HG02852 (cell line): ENCODE measurements around the gene SLC25A36.
"Not testable (repeated sequence)": the region's sequence is repeated elsewhere in the genome, so short reads cannot be mapped to it uniquely, and the experiment has no call there.

Source experiments
- ATAC-seq: cut with Tn5 transposase; IDR thresholded peaks from one replicate; pipeline ENCODE4 v1.9.1; 2021; ENCODE audit warnings: mild to moderate bottlenecking, moderate library complexity; ENCODE audit not compliant: unreplicated experiment

Gene SLC25A36

GRCh38 chr3:140987792-140988191, 46.2 kb downstream of the SLC25A36 start:
- ATAC-seq, result not testable (repeated sequence)

DNA sequence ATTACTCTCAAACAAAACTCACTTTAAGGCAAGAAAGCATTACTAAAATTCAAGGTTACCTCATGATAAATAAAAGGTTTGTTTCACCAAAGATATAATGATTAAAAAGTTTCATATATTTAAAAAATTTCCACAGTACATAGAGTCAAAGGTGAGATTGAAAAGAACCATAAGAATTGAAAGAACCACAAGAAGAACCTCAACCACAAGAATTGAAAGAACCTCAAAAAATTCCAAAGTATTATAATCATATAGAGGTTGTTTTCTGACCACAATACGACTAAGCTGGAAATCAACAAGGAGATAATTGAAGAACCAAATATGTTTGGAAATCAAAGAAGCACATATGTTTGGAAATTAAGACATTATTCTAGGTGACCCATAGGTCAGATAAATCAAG, 52.7 kb downstream of the SLC25A36 start:
- no peak for ATAC-seq

DNA sequence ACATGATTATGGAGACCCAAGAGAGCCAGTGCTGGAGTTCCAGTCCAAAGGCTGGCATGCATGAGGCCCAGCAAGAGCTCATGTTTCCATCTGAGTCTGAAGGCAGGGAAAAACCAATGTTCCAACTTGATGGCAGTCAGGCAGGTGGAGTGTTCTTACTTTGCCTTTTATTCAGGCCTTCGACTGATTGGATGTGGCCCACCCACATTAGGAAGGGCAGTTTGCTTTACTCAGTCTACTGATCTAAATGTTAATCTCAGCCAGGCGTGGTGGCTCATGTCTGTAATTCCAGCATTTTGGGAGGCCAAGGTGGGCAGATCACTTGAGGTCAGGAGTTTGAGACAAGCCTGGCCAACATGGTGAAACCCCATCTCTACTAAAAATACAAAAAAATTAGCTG, 53.2 kb downstream of the SLC25A36 start:
- not testable (repeated sequence) for ATAC-seq

GRCh38 chr3:140995881-140996280, 54.2 kb downstream of the SLC25A36 start:
- ATAC-seq, result no peak

- ATAC-seq, result peak; percentile 68
Observed at GRCh38 chr3:141000027-141000663, 58.5 kb downstream of the SLC25A36 start.

- no peak for ATAC-seq
Observed at GRCh38 chr3:141000686-141001085, 59.0 kb downstream of the SLC25A36 start.

DNA sequence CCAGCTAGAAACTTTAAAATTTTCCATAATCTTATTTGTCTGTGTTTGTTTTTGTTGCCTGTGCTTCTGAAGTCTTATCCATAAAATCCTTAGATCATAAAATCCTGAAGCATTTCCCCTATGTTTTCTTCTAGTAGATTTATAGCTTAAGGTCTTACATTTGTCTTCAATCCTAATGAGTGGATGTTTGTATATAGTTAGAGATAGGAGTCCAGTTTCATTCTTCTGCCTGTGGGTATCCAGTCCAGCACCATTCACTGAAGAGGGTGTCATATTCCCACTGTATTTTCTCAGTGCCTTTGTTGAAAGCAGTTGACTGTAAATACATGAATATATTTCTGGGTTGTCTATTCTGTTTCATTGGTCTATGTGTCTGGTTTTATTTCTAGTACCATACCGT, 64.7 kb downstream of the SLC25A36 start:
- ATAC-seq, result no peak

DNA sequence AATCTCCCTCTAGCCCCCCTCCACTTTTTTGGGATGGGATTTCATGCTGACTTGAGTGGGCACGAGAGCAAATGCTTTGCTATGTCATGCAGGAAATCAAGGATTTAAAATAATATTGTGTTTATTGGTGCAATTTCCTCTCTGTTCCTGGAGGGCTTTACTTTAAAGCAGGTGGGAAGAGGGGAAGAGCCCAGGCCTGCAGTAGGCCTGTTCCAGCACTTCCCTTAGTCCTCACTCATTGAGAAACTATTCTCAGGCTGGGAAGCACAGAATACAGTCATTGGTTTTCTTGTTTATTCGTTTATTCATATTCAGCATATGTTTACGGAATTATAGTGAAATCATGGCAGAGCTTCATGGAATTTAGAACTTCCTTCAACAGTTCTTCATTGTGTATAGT, 67.9 kb downstream of the SLC25A36 start:
- no peak for ATAC-seq

GRCh38 chr3:141011232-141011996, 69.8 kb downstream of the SLC25A36 start:
- ATAC-seq, result peak; percentile 94

DNA sequence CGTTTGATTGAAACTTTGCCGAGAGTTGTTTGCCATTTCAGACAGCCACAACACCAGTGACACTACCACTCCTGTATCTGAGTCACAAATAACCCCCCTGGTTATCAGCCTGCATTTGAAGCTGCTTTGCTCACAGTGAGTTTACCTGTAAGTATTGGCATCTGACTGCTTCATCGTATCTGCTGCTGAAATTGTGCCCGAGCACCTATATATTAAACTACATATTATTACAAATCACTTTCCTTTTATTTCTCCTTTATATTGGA, 70.3 kb downstream of the SLC25A36 start:
- peak; percentile 28 for ATAC-seq

- ATAC-seq, result no peak
Observed at GRCh38 chr3:141012571-141012970, 70.9 kb downstream of the SLC25A36 start.

- no peak for ATAC-seq
Observed at GRCh38 chr3:141015481-141015880, 73.8 kb downstream of the SLC25A36 start.

DNA sequence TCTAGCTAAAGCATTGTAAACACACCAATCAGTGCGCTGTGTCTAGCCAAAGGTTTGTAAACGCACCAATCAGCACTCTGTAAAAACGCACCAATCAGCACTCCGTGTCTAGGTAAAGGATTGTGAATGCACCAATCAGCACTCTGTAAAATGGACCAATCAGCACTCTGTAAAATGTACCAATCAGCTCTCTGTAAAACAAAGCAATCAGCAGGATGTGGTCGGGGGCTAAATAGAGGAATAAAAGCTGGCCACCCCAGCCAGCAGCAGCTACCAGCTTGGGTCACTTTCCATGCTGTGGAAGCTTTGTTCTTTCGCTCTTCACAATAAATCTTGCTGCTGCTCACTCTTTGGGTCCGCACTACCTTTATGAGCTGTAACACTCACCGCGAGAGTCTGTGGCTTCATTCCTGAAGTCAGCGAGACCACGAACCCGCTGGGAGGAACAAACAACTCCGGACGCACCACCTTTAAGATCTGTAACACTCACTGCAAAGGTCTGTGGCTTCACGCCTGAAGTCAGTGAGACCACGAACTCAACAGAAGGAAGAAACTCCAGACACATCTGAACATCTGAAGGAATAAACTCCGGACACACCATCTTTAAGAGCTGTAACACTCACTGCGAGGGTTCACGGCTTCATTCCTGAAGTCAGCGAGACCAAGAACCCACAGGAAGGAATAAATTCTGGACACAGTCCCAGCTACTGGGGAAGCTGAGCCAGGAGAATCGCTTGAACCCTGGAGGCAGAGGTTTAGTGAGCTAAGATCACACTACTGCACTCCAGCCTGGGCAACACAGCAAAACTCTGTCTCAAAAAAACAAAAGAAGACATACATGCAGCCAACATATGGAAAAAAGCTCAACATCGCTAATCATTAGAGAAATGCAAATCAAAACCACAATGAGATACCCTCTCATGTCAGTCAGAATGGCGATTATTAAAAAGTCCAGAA, 76.0 kb downstream of the SLC25A36 start:
- ATAC-seq, result not testable (repeated sequence)

DNA sequence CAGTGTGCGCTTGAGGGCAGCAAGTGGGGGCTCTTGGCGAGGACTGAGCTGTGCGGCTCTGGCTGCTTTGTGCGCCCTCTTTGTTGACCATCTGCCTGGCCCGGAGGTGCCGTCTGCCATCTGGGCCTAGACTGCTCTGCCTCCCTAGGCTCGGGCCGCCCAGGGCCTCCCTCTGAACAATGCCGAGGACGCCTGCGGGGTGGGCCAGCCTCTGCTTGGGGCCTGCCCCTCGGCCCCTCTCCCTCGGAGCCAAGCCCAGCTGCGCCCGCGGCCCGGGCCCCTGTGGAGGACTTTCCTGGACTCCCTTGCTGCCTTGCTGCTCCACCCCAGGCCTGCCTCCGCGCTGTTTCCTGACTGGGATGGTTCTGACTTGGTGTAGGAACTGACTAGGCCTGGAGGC, 77.6 kb downstream of the SLC25A36 start:
- no peak for ATAC-seq

- no peak for ATAC-seq
Observed at GRCh38 chr3:141020143-141020830, 78.7 kb downstream of the SLC25A36 start.

DNA sequence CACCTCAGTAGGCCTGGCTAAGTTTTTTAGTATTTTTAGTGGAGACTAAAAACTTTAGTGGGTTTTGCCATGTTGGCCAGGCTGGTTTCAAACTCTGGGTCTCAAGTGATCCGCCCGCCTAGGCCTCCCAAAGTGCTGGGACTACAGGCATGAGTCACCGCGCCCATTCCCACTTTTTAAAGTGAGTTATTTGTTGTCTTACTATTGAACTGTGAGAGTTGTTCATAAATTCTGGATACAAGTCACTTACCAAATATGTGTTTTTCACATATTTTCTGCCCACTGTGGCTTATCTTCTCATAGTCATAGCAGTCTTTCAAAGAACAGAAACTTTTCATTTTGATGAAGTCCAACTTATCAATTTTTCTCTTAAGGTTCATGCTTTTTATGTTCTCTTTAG, 79.6 kb downstream of the SLC25A36 start:
- no peak for ATAC-seq
